Neural progenitor cell (in vitro differentiated cells): ENCODE measurements around the gene TBC1D3B. TPM values are rescaled to one million over a fixed set of nuclear protein-coding genes. Genes with fewer than 3 reads are reported as not detected.
"Not testable (repeated sequence)": the region's sequence is repeated elsewhere in the genome, so short reads cannot be mapped to it uniquely, and the experiment has no call there.

Experiments used
- DNase-seq: peaks from one replicate; pipeline ENCODE4 v3.0.0-alpha.2; 2016; ENCODE audit warnings: low spot score
- H2AFZ ChIP-seq: fragments of 200-600 bp; sonication (generic); replicated peaks from 2 replicates; pipeline ENCODE4 v1.6.1; 2016; ENCODE audit warnings: antibody characterized with exemption
- H3F3A ChIP-seq: fragments of 200-600 bp; sonication (generic); 2 replicates; pipeline ENCODE4 v1.6.1; 2016; ENCODE audit warnings: antibody characterized with exemption, low read depth
- H3K27ac ChIP-seq: fragments of 200-600 bp; sonication (generic); 2 replicates; pipeline ENCODE4 v1.5.1; 2016; ENCODE audit warnings: mild to moderate bottlenecking
- H3K27me3 ChIP-seq: fragments of 200-600 bp; sonication (generic); 2 replicates; pipeline ENCODE4 v1.6.1; 2016; ENCODE audit warnings: mild to moderate bottlenecking, moderate library complexity
- H3K36me3 ChIP-seq: fragments of 200-600 bp; sonication (generic); 2 replicates; pipeline ENCODE4 v1.5.1; 2016
- H3K4me1 ChIP-seq: fragments of 200-600 bp; sonication (generic); 2 replicates; pipeline ENCODE4 v1.6.1; 2016; ENCODE audit warnings: mixed run types
- H3K4me2 ChIP-seq: fragments of 200-600 bp; sonication (generic); 2 replicates; pipeline ENCODE4 v1.6.1; 2016
- H3K4me3 ChIP-seq: fragments of 200-600 bp; sonication (generic); 2 replicates; pipeline ENCODE4 v1.5.1; 2016
- H3K79me2 ChIP-seq: fragments of 200-600 bp; sonication (generic); 2 replicates; pipeline ENCODE4 v1.6.1; 2016; ENCODE audit warnings: low read depth
- H3K9ac ChIP-seq: fragments of 200-600 bp; sonication (generic); 2 replicates; pipeline ENCODE4 v1.6.1; 2016
- H3K9me3 ChIP-seq: fragments of 200-600 bp; sonication (generic); 2 replicates; pipeline ENCODE4 v1.5.1; 2016; ENCODE audit warnings: low read depth
- H4K20me1 ChIP-seq: fragments of 200-600 bp; sonication (generic); 2 replicates; pipeline ENCODE4 v1.6.1; 2016; ENCODE audit warnings: low read depth
- H3K27ac Mint-ChIP-seq: 3 replicates; pipeline ENCODE4 v1.8.0; 2021; ENCODE audit warnings: mixed read lengths
- H3K27me3 Mint-ChIP-seq: 2 replicates; pipeline ENCODE4 v1.8.0; 2022; ENCODE audit warnings: low read depth, mild to moderate bottlenecking, inconsistent platforms, moderate library complexity, mixed read lengths; ENCODE audit not compliant: insufficient read depth
- H3K36me3 Mint-ChIP-seq: 3 replicates; pipeline ENCODE4 v1.8.0; 2021; ENCODE audit warnings: mixed read lengths
- H3K4me1 Mint-ChIP-seq: 3 replicates; pipeline ENCODE4 v1.8.0; 2021; ENCODE audit warnings: mixed read lengths
- H3K4me3 Mint-ChIP-seq: 3 replicates; pipeline ENCODE4 v1.8.0; 2021; ENCODE audit warnings: mild to moderate bottlenecking, moderate library complexity, mixed read lengths
- H3K9me3 Mint-ChIP-seq: 3 replicates; pipeline ENCODE4 v1.8.0; 2020; ENCODE audit warnings: mixed read lengths
- EZH2 ChIP-seq: fragments of 200-600 bp; sonication (generic); IDR thresholded peaks from 2 replicates; pipeline ENCODE4 v1.6.1; 2017; ENCODE audit warnings: antibody characterized with exemption, mild to moderate bottlenecking, moderate library complexity
- EZH2phosphoT487 ChIP-seq: fragments of 200-600 bp; sonication (generic); IDR thresholded peaks from 2 replicates; pipeline ENCODE4 v1.6.1; 2017; ENCODE audit warnings: antibody characterized with exemption
- total RNA-seq: library from RNA; depleted of rRNA; stranded (reverse); fragments of >200 nt; gene quantifications from 2 replicates; pipeline ENCODE4 v1.2.3, GENCODE V29; 2015; ENCODE audit warnings: low replicate concordance
- TF ChIP-seq, protein P1 (sequence below): fragments of 200-600 bp; sonication (generic); IDR thresholded peaks from 2 replicates; pipeline ENCODE4 v1.5.1; 2017; ENCODE audit warnings: antibody characterized with exemption, mild to moderate bottlenecking

TBC1D3B gene
- total RNA-seq, 1 donor from 2014 or later: not detected

- no peak overlapping the region for H2AFZ ChIP-seq
- no peaks in the 10 kb centered on the region for H3K9me3 ChIP-seq
- no peak overlapping the region for H3K27ac Mint-ChIP-seq
- no peak for TF ChIP-seq EZH2
- TF ChIP-seq, protein P1, sequence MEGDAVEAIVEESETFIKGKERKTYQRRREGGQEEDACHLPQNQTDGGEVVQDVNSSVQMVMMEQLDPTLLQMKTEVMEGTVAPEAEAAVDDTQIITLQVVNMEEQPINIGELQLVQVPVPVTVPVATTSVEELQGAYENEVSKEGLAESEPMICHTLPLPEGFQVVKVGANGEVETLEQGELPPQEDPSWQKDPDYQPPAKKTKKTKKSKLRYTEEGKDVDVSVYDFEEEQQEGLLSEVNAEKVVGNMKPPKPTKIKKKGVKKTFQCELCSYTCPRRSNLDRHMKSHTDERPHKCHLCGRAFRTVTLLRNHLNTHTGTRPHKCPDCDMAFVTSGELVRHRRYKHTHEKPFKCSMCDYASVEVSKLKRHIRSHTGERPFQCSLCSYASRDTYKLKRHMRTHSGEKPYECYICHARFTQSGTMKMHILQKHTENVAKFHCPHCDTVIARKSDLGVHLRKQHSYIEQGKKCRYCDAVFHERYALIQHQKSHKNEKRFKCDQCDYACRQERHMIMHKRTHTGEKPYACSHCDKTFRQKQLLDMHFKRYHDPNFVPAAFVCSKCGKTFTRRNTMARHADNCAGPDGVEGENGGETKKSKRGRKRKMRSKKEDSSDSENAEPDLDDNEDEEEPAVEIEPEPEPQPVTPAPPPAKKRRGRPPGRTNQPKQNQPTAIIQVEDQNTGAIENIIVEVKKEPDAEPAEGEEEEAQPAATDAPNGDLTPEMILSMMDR: no peak
- no peak for TF ChIP-seq EZH2phosphoT487
- peaks cover 17% of the 10 kb centered on the region for H3K27me3 ChIP-seq
- no peak overlapping the region for H3K4me3 ChIP-seq
- no peak overlapping the region for H3K4me3 Mint-ChIP-seq
- peaks cover 17% of the 10 kb centered on the region for H3K27me3 Mint-ChIP-seq
- no peaks in the 10 kb centered on the region for H3K9me3 Mint-ChIP-seq
- no peak overlapping the region for H3K27ac ChIP-seq
- no peaks in the 10 kb centered on the region for H3K36me3 ChIP-seq
- no peak overlapping the region for H3K4me2 ChIP-seq
- no peaks in the 10 kb centered on the region for H3K36me3 Mint-ChIP-seq
- H4K20me1 ChIP-seq: no peaks in the 10 kb centered on the region
- no peaks in the 10 kb centered on the region for H3K4me1 Mint-ChIP-seq
- no peaks in the 10 kb centered on the region for H3F3A ChIP-seq
- H3K4me1 ChIP-seq: no peaks in the 10 kb centered on the region
- no peak overlapping the region for H3K9ac ChIP-seq
- no peak for DNase-seq
- no peaks in the 10 kb centered on the region for H3K79me2 ChIP-seq
Observed at GRCh38 chr17:36188891-36189306, 12.5 kb upstream of the TBC1D3B start.

DNA sequence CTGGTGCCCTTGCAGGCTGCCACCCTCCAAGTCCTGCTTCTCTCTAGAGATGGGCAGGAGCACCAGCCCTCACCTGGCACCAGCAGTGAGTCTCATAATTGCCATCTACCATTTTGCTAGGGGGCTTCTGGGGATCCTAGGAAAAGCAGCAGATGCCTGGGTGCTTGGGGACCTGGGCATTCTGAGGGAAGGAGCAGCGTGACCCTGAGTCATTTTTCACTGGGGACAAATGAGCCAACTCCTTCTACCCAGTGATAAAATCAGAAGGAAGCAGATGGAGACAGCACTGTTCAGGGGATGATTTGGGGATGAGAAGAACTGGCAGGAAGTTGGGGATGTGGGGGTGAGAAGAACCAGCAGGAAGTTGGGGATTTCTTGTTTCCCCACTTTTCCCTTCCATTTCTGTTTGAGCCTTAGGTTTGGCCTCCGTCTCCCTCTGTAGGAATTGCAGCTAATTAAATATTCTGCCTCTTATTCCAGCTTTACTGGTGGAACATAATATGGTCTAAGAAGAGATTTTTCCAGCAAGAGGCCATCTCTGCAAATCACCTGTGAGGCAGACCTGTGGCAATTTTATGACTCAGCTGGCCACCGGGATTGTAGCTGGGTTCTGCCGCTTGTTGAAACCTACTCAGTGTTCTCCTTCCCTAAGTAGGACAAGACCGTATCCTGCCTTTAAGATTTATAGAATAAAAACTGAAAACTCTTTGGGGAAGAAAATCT is 11.7 kb upstream of the TBC1D3B start:
- H3K9me3 Mint-ChIP-seq, H3K9ac ChIP-seq, H3K36me3 Mint-ChIP-seq, H3K4me1 ChIP-seq, H3K4me3 Mint-ChIP-seq, H3K4me3 ChIP-seq, H3K36me3 ChIP-seq, H3K27ac Mint-ChIP-seq, DNase-seq, H3K79me2 ChIP-seq, H3K27ac ChIP-seq, H3K4me1 Mint-ChIP-seq, H4K20me1 ChIP-seq, H2AFZ ChIP-seq, H3F3A ChIP-seq, H3K9me3 ChIP-seq, H3K4me2 ChIP-seq: not testable (repeated sequence)
- H3K27me3 ChIP-seq: peaks cover 20% of the 10 kb centered on the region
- H3K27me3 Mint-ChIP-seq: peaks cover 25% of the 10 kb centered on the region

- H3K4me1 ChIP-seq, H3K4me2 ChIP-seq, H3K9me3 ChIP-seq, H3K36me3 Mint-ChIP-seq, H3K36me3 ChIP-seq, H3F3A ChIP-seq, H3K4me3 Mint-ChIP-seq, H3K4me3 ChIP-seq, DNase-seq, H3K79me2 ChIP-seq, H4K20me1 ChIP-seq, H2AFZ ChIP-seq, H3K9me3 Mint-ChIP-seq, H3K27ac Mint-ChIP-seq, H3K9ac ChIP-seq, H3K4me1 Mint-ChIP-seq, H3K27ac ChIP-seq: not testable (repeated sequence)
- H3K27me3 ChIP-seq: peaks cover 30% of the 10 kb centered on the region
- H3K27me3 Mint-ChIP-seq: peaks cover 32% of the 10 kb centered on the region
Observed at GRCh38 chr17:36186810-36187763, 10.7 kb upstream of the TBC1D3B start.

DNA sequence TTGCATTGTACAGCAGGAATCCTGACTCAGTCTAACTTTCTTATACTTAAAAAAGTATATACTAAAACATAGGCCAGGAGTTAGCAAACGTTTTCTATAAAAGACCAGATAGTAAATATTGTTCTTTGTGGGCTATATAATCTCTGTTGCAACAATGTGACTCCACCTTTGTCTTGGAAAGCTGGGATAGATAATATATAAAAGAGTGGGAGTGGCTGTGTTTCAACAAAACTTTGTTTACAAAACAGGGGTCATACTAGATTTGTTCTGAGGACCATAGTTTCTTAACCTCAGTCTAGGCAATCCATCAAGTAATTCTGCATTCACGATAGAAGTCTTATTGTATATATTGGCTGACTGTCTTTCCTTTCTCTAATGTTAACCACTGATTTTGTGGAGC is 9.0 kb upstream of the TBC1D3B start:
- H3K27me3 Mint-ChIP-seq: peaks cover 40% of the 10 kb centered on the region
- Histone ChIP-seq H3K4me3 (no peak overlapping the region), H3K79me2 (no peaks in the 10 kb centered on the region), H3F3A (peaks cover 4% of the 10 kb centered on the region), H4K20me1 (no peaks in the 10 kb centered on the region), H3K27me3 (peaks cover 42% of the 10 kb centered on the region), H3K27ac (no peak overlapping the region), H3K36me3 (no peaks in the 10 kb centered on the region), H3K9me3 (no peaks in the 10 kb centered on the region), H2AFZ (no peak overlapping the region), H3K4me2 (no peak overlapping the region), H3K9ac (no peak overlapping the region), H3K4me1 (peaks cover 4% of the 10 kb centered on the region)
- no peak overlapping the region for H3K4me3 Mint-ChIP-seq
- no peak for DNase-seq
- H3K36me3 Mint-ChIP-seq: no peaks in the 10 kb centered on the region
- TF ChIP-seq EZH2phosphoT487: no peak
- TF ChIP-seq, protein P1: no peak
- no peak for TF ChIP-seq EZH2
- H3K9me3 Mint-ChIP-seq: no peaks in the 10 kb centered on the region
- H3K27ac Mint-ChIP-seq: no peak overlapping the region
- H3K4me1 Mint-ChIP-seq: peaks cover 5% of the 10 kb centered on the region
